SJSA1 (cell line): ENCODE data around the gene FRMD4B. TPM values are rescaled to one million over a fixed set of nuclear protein-coding genes. Genes with fewer than 3 reads are reported as not detected.

ENCODE experiments used
- DNase-seq, 2 experiments: peaks; one replicate each; pipeline ENCODE4 v3.0.0-alpha.2; 2015 to 2020; ENCODE audit warnings: low spot score in 2 of 2, low read depth in 1 of 2
- H3K27ac ChIP-seq: fragments of 250-450 bp; sonication (Bioruptor Pico); 2 replicates; pipeline ENCODE4 v1.5.1; 2020; ENCODE audit warnings: mild to moderate bottlenecking, moderate library complexity
- H3K27me3 ChIP-seq: fragments of 250-450 bp; sonication (Bioruptor Pico); replicated peaks from 2 replicates; pipeline ENCODE4 v1.5.1; 2020; ENCODE audit warnings: mild to moderate bottlenecking, moderate library complexity
- H3K36me3 ChIP-seq: fragments of 250-450 bp; sonication (Bioruptor Pico); 2 replicates; pipeline ENCODE4 v1.5.1; 2020; ENCODE audit warnings: mild to moderate bottlenecking
- H3K4me1 ChIP-seq: fragments of 250-450 bp; sonication (Bioruptor Pico); replicated peaks from 2 replicates; pipeline ENCODE4 v1.6.1; 2021; ENCODE audit warnings: mild to moderate bottlenecking
- H3K4me3 ChIP-seq: fragments of 250-450 bp; sonication (Bioruptor Pico); 2 replicates; pipeline ENCODE4 v1.5.1; 2020; ENCODE audit warnings: mild to moderate bottlenecking
- H3K9me3 ChIP-seq: fragments of 250-450 bp; sonication (Bioruptor Pico); replicated peaks from 2 replicates; pipeline ENCODE4 v1.5.1; 2020; ENCODE audit warnings: mild to moderate bottlenecking
- total RNA-seq: library from RNA; depleted of rRNA; stranded (reverse); fragments of >200 nt; shearing (Covaris generic); gene quantifications from 2 replicates; pipeline ENCODE4 v1.2.3, GENCODE V29; 2014

The FRMD4B gene
- total RNA-seq, 1 experiment from 2014 or later = 1.3 TPM

GRCh38 chr3:69166446-69166845 lies 219.4 kb downstream of the FRMD4B start:
- Histone ChIP-seq H3K9me3 (no peaks in the 10 kb centered on the region), H3K36me3 (no peaks in the 10 kb centered on the region), H3K4me3 (no peak overlapping the region), H3K4me1 (no peaks in the 10 kb centered on the region), H3K27me3 (no peaks in the 10 kb centered on the region), H3K27ac (no peak overlapping the region)
- no peak for DNase-seq

- Histone ChIP-seq H3K4me1 (no peaks in the 10 kb centered on the region), H3K36me3 (no peaks in the 10 kb centered on the region), H3K9me3 (no peaks in the 10 kb centered on the region), H3K27me3 (no peaks in the 10 kb centered on the region), H3K27ac (no peak overlapping the region), H3K4me3 (no peak overlapping the region)
- DNase-seq = no peak
Observed at GRCh38 chr3:69165744-69166143, 220.1 kb downstream of the FRMD4B start.

GRCh38 chr3:69164296-69164695 lies 221.6 kb downstream of the FRMD4B start:
- no peaks in the 10 kb centered on the region for H3K4me1 ChIP-seq
- H3K27me3 ChIP-seq = no peaks in the 10 kb centered on the region
- H3K4me3 ChIP-seq = no peak overlapping the region

GRCh38 chr3:69162308-69162980 lies 223.4 kb downstream of the FRMD4B start:
- Histone ChIP-seq H3K9me3 (no peaks in the 10 kb centered on the region), H3K4me3 (no peak overlapping the region), H3K4me1 (no peaks in the 10 kb centered on the region), H3K27me3 (no peaks in the 10 kb centered on the region), H3K36me3 (no peaks in the 10 kb centered on the region), H3K27ac (no peak overlapping the region)
- DNase-seq = no peak

More at GRCh38 chr3:69164296-69164695, 221.6 kb downstream of the FRMD4B start:
- Histone ChIP-seq H3K9me3 (no peaks in the 10 kb centered on the region), H3K27ac (no peak overlapping the region), H3K36me3 (no peaks in the 10 kb centered on the region)
- no peak for DNase-seq

- no peaks in the 10 kb centered on the region for H3K36me3 ChIP-seq
- H3K4me1 ChIP-seq = no peaks in the 10 kb centered on the region
- no peaks in the 10 kb centered on the region for H3K9me3 ChIP-seq
- no peaks in the 10 kb centered on the region for H3K27me3 ChIP-seq
- no peak overlapping the region for H3K4me3 ChIP-seq
- H3K27ac ChIP-seq = no peak overlapping the region
- DNase-seq = peak in 1 of 2 experiments; percentile 28
Observed at GRCh38 chr3:69161587-69162307, 224.1 kb downstream of the FRMD4B start.

- no peak for DNase-seq
- H3K4me1 ChIP-seq = no peaks in the 10 kb centered on the region
Observed at GRCh38 chr3:69160525-69160924, 225.4 kb downstream of the FRMD4B start.

GRCh38 chr3:69160107-69160506 lies 225.8 kb downstream of the FRMD4B start:
- Histone ChIP-seq H3K27me3 (no peaks in the 10 kb centered on the region), H3K9me3 (no peaks in the 10 kb centered on the region), H3K36me3 (no peaks in the 10 kb centered on the region), H3K4me3 (no peak overlapping the region), H3K4me1 (no peaks in the 10 kb centered on the region), H3K27ac (no peak overlapping the region)
- DNase-seq = no peak

More at GRCh38 chr3:69160525-69160924, 225.4 kb downstream of the FRMD4B start:
- no peak overlapping the region for H3K27ac ChIP-seq
- no peaks in the 10 kb centered on the region for H3K9me3 ChIP-seq
- no peaks in the 10 kb centered on the region for H3K36me3 ChIP-seq
- H3K27me3 ChIP-seq = no peaks in the 10 kb centered on the region
- H3K4me3 ChIP-seq = no peak overlapping the region

GRCh38 chr3:69149586-69149985 lies 236.3 kb downstream of the FRMD4B start:
- Histone ChIP-seq H3K4me1 (no peaks in the 10 kb centered on the region), H3K9me3 (no peaks in the 10 kb centered on the region), H3K27ac (no peak overlapping the region), H3K27me3 (no peaks in the 10 kb centered on the region), H3K36me3 (no peaks in the 10 kb centered on the region), H3K4me3 (no peak overlapping the region)
- no peak for DNase-seq

GRCh38 chr3:69145688-69146087 lies 240.2 kb downstream of the FRMD4B start:
- H3K27me3 ChIP-seq = no peaks in the 10 kb centered on the region
- no peak for DNase-seq
- no peaks in the 10 kb centered on the region for H3K4me1 ChIP-seq
- H3K36me3 ChIP-seq = no peaks in the 10 kb centered on the region
- H3K4me3 ChIP-seq = no peak overlapping the region
- H3K9me3 ChIP-seq = no peaks in the 10 kb centered on the region
- H3K27ac ChIP-seq = no peak overlapping the region

- H3K9me3 ChIP-seq = no peaks in the 10 kb centered on the region
- no peak overlapping the region for H3K27ac ChIP-seq
- H3K27me3 ChIP-seq = no peaks in the 10 kb centered on the region
- DNase-seq = no peak
- H3K36me3 ChIP-seq = no peaks in the 10 kb centered on the region
- H3K4me1 ChIP-seq = no peaks in the 10 kb centered on the region
- H3K4me3 ChIP-seq = no peak overlapping the region
Observed at GRCh38 chr3:69144631-69145245, 241.2 kb downstream of the FRMD4B start.

GRCh38 chr3:69143612-69144011 lies 242.3 kb downstream of the FRMD4B start:
- Histone ChIP-seq H3K36me3 (no peaks in the 10 kb centered on the region), H3K4me3 (no peak overlapping the region), H3K27ac (no peak overlapping the region), H3K27me3 (no peaks in the 10 kb centered on the region), H3K9me3 (no peaks in the 10 kb centered on the region), H3K4me1 (no peaks in the 10 kb centered on the region)
- DNase-seq = no peak

- Histone ChIP-seq H3K4me3 (no peak overlapping the region), H3K27me3 (no peaks in the 10 kb centered on the region), H3K4me1 (no peaks in the 10 kb centered on the region), H3K36me3 (no peaks in the 10 kb centered on the region), H3K27ac (no peak overlapping the region), H3K9me3 (no peaks in the 10 kb centered on the region)
- DNase-seq = no peak
Observed at GRCh38 chr3:69142797-69143454, 243.0 kb downstream of the FRMD4B start.

GRCh38 chr3:69142090-69142489 lies 243.8 kb downstream of the FRMD4B start:
- no peak for DNase-seq
- no peak overlapping the region for H3K27ac ChIP-seq
- H3K4me3 ChIP-seq = no peak overlapping the region
- H3K36me3 ChIP-seq = no peaks in the 10 kb centered on the region
- H3K27me3 ChIP-seq = no peaks in the 10 kb centered on the region
- H3K4me1 ChIP-seq = no peaks in the 10 kb centered on the region
- no peaks in the 10 kb centered on the region for H3K9me3 ChIP-seq

GRCh38 chr3:69141313-69141712 lies 244.6 kb downstream of the FRMD4B start:
- H3K27ac ChIP-seq = no peak overlapping the region
- H3K4me1 ChIP-seq = no peaks in the 10 kb centered on the region
- no peak overlapping the region for H3K4me3 ChIP-seq
- DNase-seq = no peak
- no peaks in the 10 kb centered on the region for H3K27me3 ChIP-seq
- no peaks in the 10 kb centered on the region for H3K9me3 ChIP-seq
- H3K36me3 ChIP-seq = no peaks in the 10 kb centered on the region
